ENCODE results near the gene RNFT2.

DNA sequence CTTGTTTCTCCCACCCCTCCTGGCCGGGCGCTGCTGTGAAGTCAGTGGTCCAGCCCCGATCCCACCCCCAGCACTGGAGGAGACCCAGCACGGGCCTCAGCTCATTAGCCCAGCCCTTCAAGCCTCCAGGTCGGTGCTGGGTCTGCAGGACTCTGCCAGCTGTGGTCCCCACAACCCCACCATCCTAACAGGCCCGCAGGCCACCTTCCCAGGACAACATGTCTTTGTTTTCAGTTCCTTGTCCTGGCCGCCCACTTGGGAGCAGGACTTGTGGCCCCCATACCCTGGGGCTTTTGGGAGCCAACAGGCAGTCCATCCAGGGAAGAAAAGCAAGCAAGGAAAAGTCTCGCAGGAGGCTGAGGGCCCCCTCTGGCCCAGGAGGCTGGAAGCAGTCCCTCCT, 83.2 kb downstream of the RNFT2 start:
- TF ChIP-seq, protein P1, sequence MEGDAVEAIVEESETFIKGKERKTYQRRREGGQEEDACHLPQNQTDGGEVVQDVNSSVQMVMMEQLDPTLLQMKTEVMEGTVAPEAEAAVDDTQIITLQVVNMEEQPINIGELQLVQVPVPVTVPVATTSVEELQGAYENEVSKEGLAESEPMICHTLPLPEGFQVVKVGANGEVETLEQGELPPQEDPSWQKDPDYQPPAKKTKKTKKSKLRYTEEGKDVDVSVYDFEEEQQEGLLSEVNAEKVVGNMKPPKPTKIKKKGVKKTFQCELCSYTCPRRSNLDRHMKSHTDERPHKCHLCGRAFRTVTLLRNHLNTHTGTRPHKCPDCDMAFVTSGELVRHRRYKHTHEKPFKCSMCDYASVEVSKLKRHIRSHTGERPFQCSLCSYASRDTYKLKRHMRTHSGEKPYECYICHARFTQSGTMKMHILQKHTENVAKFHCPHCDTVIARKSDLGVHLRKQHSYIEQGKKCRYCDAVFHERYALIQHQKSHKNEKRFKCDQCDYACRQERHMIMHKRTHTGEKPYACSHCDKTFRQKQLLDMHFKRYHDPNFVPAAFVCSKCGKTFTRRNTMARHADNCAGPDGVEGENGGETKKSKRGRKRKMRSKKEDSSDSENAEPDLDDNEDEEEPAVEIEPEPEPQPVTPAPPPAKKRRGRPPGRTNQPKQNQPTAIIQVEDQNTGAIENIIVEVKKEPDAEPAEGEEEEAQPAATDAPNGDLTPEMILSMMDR (tag by site-specific recombination; IDR thresholded peaks at IDR 0.05) = no peak
- TF ChIP-seq KLF1 (tag by site-specific recombination; IDR thresholded peaks at IDR 0.05) (no peak), ZNF341 (tag by site-specific recombination; IDR thresholded peaks at IDR 0.05; ENCODE audit: low read depth) (no peak), ZBTB48 (tag by site-specific recombination; IDR thresholded peaks at IDR 0.05) (no peak), ZNF830 (tag by site-specific recombination; IDR thresholded peaks at IDR 0.05; ENCODE audit: low read depth) (no peak), ZNF510 (tag by site-specific recombination; IDR thresholded peaks at IDR 0.05; ENCODE audit: insufficient replicate concordance) (no peak), ZNF274 (IDR thresholded peaks at IDR 0.05; ENCODE audit: low read length) (no peak), ZNF274 (tag by site-specific recombination; IDR thresholded peaks at IDR 0.05; ENCODE audit: borderline replicate concordance) (no peak), ZNF785 (tag by site-specific recombination; IDR thresholded peaks at IDR 0.05) (no peak)
- TF ChIP-seq, protein P2, sequence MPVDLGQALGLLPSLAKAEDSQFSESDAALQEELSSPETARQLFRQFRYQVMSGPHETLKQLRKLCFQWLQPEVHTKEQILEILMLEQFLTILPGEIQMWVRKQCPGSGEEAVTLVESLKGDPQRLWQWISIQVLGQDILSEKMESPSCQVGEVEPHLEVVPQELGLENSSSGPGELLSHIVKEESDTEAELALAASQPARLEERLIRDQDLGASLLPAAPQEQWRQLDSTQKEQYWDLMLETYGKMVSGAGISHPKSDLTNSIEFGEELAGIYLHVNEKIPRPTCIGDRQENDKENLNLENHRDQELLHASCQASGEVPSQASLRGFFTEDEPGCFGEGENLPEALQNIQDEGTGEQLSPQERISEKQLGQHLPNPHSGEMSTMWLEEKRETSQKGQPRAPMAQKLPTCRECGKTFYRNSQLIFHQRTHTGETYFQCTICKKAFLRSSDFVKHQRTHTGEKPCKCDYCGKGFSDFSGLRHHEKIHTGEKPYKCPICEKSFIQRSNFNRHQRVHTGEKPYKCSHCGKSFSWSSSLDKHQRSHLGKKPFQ (tag by site-specific recombination; IDR thresholded peaks at IDR 0.05) = no peak
